Urinary bladder (tissue), 4 donors: ENCODE measurements around the gene KIF21B. TPM values are rescaled to one million over a fixed set of nuclear protein-coding genes. Genes with fewer than 3 reads are reported as not detected.

Source experiments
- DNase-seq: peaks from one replicate; pipeline ENCODE4 v3.0.0-alpha.2; 2015; ENCODE audit errors: extremely low spot score
- H3K27ac ChIP-seq: one replicate; pipeline ENCODE4 v1.5.1; 2013; ENCODE audit warnings: low read depth, mild to moderate bottlenecking, moderate library complexity
- H3K36me3 ChIP-seq: one replicate; pipeline ENCODE4 v1.6.1; 2013; ENCODE audit warnings: mild to moderate bottlenecking, moderate library complexity; ENCODE audit not compliant: insufficient read depth
- H3K4me1 ChIP-seq: one replicate; pipeline ENCODE4 v1.6.1; 2013; ENCODE audit warnings: mild to moderate bottlenecking, moderate library complexity; ENCODE audit not compliant: insufficient read depth
- H3K4me3 ChIP-seq: one replicate; pipeline ENCODE4 v1.5.1; 2013; ENCODE audit warnings: low read depth, low read length
- WGBS: extraction: QIAGEN DNeasy Blood & Tissue Kit; methylation state at CpG from one replicate; pipeline ENCODE4 v1.1.7; 2013; 5-methylcytosine and 5-hydroxymethylcytosine counted together
- polyA plus RNA-seq: library from polyadenylated mRNA; stranded (reverse); fragments of 200-250 nt; gene quantifications from one replicate; pipeline ENCODE4 v1.2.3, GENCODE V29; 2013
- total RNA-seq: library from RNA; depleted of rRNA; stranded (reverse); fragments of >200 nt; gene quantifications from one replicate; pipeline ENCODE4 v1.2.3, GENCODE V29; 2014
- donor health status: healthy with polysubstance abuse.
- donor health status: healthy.

KIF21B gene
- total and polyA plus RNA-seq, 2 donors = 1.0 to 1.5 TPM

DNA sequence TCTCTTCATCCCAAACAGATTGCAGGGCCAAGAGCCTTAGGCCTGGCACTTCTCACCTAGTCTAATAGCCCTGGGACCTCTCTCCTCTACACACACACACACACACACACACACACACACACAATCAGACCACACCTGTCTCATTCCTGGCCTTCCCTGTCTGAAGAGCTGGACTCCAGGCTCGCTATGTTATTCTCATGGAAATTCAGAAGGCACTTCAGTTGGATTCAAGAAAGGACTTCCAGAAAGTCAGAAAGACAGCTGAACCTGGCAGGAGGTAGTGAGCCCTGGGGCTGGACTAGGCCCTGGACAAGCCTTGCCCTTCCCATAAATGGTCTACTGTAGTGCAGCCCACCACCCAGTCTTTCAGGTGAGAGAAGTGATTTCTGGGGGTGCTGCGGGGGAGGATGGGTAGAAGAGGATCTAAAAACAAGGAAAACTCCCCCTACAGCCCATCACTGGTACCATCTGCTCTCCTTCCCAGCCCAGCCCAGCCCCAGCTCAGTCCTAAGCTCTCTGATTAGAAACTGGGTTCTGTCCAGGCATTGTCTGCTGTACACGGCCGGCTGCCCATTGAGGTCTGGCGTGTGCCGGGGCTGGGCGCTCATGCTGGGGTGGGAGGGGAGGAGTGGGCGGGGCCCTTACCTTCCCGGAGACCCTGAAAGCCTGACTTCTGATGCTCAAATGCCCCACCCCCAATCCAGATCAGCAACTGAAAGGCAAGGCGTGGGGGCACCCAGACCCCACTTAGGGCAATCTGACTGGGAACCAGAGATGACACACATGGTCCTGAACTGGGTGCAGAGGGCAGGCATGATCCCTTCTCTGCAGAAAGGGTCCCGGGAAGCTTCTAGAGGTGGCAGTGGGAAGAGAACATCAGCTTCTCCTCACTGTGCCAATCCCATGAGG is 2.5 kb downstream of the KIF21B start:
- H3K4me3 ChIP-seq = no peak overlapping the region
- DNase-seq = no peak
- no peaks in the 10 kb centered on the region for H3K4me1 ChIP-seq
- H3K27ac ChIP-seq = no peak overlapping the region
- 53% methylated on average over 11 of the region's 11 CpGs for WGBS
- no peaks in the 10 kb centered on the region for H3K36me3 ChIP-seq

DNA sequence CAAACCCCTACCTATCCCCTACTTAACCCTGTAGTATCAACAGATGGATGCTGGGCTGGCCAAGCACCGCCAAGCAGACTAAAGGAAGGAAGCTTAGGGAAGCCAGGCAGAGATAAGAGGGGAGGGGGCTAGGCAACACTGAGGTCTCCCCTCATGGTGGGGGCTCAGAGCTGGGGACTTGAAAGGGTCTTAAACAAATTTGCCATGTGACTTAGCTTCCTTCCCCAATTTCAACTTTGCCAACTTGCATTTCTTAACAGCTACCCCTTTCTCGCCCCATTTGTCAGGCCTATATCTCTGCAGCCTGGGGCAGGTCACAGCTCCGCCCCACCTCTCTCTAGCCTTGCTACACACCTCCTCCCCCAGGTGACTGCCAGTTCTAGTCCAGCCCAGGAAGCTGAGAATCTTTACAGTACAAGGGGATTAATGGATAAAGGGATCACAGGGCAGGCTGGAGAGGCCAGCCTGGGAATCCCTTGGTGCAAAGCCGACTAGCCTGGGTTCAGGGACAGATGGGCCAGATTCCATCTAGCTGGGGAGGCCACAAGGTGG is 3.4 kb downstream of the KIF21B start:
- no peak for DNase-seq
- H3K4me3 ChIP-seq = no peak overlapping the region
- no peaks in the 10 kb centered on the region for H3K4me1 ChIP-seq
- WGBS = 57% methylated on average over 4 of the region's 4 CpGs
- no peak overlapping the region for H3K27ac ChIP-seq
- no peaks in the 10 kb centered on the region for H3K36me3 ChIP-seq

DNA sequence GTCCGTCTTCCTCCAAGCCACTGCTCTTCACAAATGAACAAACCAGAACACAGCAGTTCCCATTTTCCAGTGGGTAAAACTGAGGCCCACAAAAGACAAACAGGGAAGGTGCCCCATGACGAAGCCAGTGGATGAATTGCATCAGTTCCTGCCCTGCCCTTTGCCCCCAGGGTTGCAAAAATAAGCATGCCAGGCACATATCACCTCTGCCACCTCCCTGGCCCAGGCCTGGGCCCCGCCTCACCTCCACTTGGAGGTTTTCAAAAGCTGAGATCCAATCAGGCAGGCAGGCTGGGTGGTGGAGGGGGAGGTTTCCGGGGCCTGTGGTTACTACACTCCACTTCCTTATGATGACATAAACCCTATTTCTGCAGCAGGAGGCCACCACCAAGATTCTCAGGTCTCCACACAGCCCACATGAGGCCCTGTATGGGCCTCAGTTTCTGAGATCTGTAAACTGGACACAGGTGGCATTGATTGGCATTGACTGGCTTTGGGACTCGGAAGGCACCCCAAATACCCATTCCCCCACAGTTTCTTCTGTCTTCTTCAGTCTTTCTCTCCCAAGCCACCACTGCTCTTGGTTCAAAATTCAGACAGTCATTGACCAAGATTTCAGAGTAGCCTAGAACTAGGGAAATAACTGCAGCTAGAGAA is 4.1 kb downstream of the KIF21B start:
- Histone ChIP-seq H3K4me3 (no peak overlapping the region), H3K4me1 (no peaks in the 10 kb centered on the region), H3K36me3 (no peaks in the 10 kb centered on the region), H3K27ac (no peak overlapping the region)
- WGBS = 78% methylated on average over 5 of the region's 5 CpGs
- DNase-seq = no peak

DNA sequence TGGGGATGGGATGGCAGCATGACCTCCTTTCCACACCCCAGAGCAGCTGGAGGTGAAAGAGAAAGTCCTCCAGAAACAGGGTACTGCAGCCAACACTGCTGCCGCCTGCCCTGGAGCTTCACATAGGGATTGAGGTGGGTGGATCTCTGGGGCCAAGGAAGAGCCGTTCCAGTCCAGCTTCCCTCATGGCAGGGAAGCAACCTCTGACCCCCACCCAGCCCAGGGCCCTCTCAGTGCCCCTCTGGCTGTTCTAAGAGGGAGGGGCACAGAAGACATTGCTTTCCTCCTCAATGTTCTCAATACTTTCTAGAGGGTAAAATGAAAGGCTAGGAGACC is 5.7 kb downstream of the KIF21B start:
- Histone ChIP-seq H3K36me3 (no peaks in the 10 kb centered on the region), H3K27ac (no peak overlapping the region), H3K4me1 (no peaks in the 10 kb centered on the region), H3K4me3 (no peak overlapping the region)
- DNase-seq = no peak
- WGBS = 78% methylated on average over 2 of the region's 2 CpGs

DNA sequence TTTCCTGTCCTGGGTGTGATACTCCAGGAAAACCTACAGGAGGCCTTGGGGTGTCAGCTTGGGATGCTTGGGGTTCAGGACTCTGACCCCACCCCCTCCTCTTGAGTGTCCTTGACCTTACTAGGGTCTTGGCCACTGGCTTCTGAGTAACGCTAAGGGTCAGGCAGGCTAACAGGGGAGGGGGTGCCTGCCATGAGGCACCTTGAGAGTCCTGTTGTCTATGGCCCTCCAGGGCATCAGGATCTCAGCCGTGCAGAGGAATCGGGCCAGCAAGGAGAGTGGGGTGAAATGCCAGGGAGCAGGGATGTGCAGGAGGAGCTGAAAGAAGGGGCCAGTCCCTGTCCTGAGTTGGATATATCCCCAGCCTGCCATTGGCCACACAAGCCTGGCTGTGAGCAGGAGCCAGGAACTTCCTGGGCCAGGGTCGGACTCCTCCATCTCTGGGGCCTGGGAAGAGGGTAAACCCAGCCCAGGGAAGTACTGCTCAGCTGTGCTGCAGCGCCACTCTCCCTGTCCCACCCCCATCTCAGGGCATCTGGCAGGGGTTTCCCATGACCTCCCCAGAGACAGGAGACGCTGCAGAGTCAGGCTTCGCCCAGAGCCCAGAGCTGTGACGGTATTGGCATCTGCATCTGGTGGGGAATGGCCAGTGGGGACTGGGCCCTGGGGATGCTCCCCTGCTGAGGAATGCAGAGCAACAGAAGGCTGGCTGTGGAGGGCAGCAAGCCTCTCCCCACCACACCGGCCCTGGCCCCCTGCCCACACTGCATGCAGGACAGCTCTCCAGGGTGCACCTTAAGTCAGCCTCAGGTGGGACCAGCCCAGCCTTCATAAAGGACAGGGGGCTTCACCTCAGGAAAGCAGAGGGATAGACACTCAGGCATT is 6.3 kb downstream of the KIF21B start:
- no peak overlapping the region for H3K4me3 ChIP-seq
- H3K36me3 ChIP-seq = no peaks in the 10 kb centered on the region
- no peaks in the 10 kb centered on the region for H3K4me1 ChIP-seq
- DNase-seq = no peak
- WGBS = 82% methylated on average over 9 of the region's 9 CpGs
- H3K27ac ChIP-seq = no peak overlapping the region

DNA sequence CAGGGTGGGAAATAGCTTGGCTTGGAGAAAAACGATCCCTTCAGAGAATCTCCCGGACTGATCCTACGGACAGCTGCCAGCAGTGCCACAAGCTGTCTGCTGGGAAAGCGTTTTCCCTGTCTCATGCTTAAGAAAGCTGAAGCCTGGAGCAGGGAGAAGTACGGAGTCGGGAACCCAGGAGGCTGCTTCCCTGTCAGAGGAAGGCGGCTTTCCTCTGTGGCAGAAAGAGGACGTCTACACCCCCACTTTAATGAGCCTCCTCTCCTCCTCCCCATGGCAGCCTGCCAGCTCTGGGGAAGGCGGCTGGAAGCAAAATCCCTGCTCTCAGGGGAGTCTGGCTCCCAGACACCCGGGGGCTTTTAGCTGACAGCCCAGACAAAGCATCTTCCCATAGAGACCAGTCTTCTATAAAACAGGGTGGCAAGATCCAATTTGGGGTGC is 7.3 kb downstream of the KIF21B start:
- DNase-seq = no peak
- 12% methylated on average over 10 of the region's 10 CpGs for WGBS
- Histone ChIP-seq H3K4me1 (no peaks in the 10 kb centered on the region), H3K4me3 (no peak overlapping the region), H3K36me3 (no peaks in the 10 kb centered on the region), H3K27ac (no peak overlapping the region)

DNA sequence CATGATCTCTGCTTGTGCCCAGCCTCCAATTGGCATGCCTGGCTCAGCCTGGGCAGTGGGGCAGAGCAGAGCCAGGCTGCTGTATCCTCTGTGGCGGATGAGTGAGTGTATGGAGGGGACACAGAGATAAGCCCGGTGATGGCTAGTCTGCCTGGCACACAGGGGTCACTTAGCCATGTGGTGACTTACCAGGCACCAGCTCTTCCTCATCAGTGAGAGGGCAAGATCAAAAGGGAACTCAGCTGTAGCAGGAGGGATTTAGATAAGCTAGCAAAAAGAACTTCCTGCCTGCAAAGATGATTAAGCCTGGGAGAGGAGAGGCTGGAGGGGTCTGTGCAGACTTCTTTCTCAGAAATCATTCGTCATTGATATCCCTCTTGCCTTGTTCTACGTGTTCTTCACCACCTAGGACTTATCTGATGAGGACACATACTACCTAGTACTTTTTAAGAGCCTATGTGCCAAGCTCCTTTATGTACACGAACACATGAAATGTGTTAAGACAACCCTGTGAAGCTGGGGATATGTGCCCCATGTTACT is 7.9 kb downstream of the KIF21B start:
- DNase-seq = no peak
- H3K4me1 ChIP-seq = no peaks in the 10 kb centered on the region
- H3K27ac ChIP-seq = no peak overlapping the region
- H3K4me3 ChIP-seq = no peak overlapping the region
- 55% methylated on average over 5 of the region's 5 CpGs for WGBS
- H3K36me3 ChIP-seq = no peaks in the 10 kb centered on the region

DNA sequence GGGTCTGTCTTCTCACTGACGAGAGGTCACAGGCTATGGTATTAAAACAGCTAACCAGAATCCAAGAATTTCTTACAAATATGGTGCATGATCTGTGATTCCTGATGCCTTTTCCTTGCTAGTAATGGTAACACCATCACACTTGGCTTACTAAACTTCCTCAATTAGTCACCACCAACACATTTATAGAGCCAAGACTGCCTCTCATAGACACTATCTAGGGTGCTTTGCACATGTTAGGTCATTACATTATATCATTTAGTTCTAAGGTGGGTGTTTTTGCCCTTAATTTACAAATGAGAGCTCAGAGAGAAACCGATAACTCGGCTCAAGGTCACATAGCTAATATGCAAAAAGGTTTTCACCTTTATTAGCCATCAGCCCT is 8.7 kb downstream of the KIF21B start:
- DNase-seq = no peak
- 93% methylated on average over 3 of the region's 3 CpGs for WGBS
- Histone ChIP-seq H3K4me3 (no peak overlapping the region), H3K27ac (no peak overlapping the region), H3K36me3 (no peaks in the 10 kb centered on the region), H3K4me1 (no peaks in the 10 kb centered on the region)

DNA sequence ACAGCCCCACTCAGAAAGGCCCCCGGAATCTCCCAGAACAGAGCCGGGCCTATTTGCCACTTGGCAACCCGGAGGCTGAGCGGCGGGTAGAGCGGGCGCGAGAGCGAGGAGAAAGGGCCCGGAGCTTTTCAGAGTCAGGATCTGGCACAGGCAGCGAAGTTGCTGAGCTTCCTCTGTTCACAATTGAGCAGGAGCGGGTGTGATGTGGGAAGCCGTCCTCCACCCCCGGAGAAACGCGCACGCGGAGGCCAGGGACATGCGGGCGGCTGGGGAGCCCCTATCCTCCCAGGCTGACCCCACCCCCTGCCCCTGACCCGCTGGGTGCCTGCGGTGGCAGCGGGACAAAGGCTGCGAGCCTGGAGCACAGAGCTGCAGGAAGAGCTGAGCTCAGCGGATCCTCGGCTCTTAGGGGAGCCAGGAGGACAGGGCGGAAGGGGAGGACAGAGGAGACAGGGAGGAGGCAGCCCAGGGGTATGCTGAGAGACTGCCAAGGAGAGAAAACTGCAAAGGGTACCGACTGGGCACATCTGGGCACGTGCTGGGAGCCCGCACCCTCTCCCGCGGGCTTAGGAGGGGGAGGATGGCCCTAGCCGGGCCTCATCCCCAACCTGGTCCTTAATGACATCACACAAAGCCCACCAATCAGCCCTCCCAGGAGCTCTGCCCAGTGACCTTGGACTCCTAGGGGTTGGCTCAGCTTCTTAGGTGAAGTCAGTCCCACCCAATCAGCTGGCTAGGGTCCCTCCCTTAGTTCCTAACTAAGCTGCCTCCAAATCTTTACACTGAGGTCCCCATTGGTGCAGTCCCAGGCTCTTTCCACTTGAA is 9.3 kb downstream of the KIF21B start:
- Histone ChIP-seq H3K36me3 (no peaks in the 10 kb centered on the region), H3K4me3 (no peak overlapping the region), H3K4me1 (no peaks in the 10 kb centered on the region), H3K27ac (no peak overlapping the region)
- DNase-seq = no peak
- 49% methylated on average over 33 of the region's 33 CpGs for WGBS

DNA sequence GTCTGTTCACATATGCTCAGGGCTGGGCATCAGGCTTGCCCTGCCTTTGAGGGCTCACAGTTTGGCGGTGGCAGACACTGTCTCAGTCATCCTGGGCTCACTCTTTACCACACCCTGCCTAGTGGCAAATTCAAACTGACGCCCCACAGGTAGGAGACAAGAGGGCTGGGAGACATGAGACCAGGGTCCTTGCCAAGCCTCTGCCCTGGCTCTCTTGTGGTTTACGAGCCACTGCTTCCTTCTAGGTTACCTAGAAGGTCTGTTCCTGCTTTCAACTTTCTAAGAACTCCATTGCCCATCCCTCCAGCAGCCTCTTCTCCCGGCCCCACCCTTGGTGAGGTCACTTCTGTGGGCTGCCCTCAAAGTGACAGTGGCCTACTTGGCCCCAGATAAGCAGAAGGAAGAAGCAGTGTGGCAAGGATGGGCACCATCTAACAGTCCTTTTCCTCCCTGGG is 10.5 kb downstream of the KIF21B start:
- no peaks in the 10 kb centered on the region for H3K36me3 ChIP-seq
- no peak for DNase-seq
- no peak overlapping the region for H3K4me3 ChIP-seq
- no peaks in the 10 kb centered on the region for H3K4me1 ChIP-seq
- H3K27ac ChIP-seq = no peak overlapping the region
- 86% methylated on average over 4 of the region's 4 CpGs for WGBS

DNA sequence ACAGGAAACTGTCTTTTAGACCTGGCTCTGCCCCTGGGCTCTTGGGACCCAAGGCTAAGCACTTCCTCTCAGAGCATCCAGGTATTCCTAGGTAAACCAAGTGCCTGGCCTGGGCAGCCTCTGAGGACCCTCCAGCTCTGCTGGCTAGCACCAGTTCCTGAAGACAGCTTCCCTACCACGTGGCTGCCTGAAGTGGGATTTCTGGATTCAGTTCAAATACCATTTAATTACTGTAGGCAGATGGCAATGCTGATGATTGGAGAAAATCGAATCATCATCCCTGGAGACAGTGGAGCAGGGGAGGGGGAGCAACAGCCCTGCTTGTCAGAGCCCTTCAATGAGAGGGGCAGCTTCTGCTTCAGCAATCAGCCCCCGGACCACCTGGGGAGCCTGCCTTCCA is 11.9 kb downstream of the KIF21B start:
- 71% methylated on average over 3 of the region's 3 CpGs for WGBS
- no peaks in the 10 kb centered on the region for H3K36me3 ChIP-seq
- H3K27ac ChIP-seq = no peak overlapping the region
- H3K4me3 ChIP-seq = no peak overlapping the region
- DNase-seq = no peak
- no peaks in the 10 kb centered on the region for H3K4me1 ChIP-seq

DNA sequence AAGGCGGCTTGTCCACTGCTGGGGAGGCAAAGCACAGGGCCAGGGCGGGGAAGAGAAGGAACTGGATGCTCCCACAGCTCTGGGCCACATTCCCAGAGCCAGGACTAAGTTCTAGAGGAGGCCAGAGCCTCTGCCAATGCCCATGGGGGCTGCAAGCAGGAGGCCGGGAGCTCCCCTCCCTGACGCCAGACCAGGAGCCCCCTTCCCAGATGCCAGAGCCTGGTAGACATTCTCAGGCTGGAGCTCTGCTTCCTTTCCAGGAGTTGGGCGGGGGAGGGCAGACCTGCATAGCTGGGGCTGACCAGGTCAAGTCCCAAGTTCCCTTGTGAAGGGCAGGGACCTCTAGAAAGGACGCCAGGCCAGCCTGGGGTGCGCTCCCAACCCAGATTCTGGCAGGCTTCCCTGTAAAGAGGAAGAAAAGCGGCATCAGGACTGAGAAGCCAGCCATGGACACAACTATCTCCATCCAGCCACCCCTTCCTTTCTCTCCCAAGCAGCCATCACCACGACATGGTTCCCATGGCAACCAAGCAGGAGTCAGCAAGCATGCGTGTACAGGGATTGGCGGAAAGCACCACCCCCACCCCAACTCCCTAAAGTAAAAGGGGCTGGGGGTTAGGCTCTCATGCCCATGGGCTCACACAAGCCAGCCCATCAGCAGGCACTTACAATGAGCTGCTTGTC is 13.4 kb downstream of the KIF21B start:
- H3K36me3 ChIP-seq = no peaks in the 10 kb centered on the region
- no peaks in the 10 kb centered on the region for H3K4me1 ChIP-seq
- no peak overlapping the region for H3K27ac ChIP-seq
- DNase-seq = no peak
- H3K4me3 ChIP-seq = no peak overlapping the region
- 78% methylated on average over 11 of the region's 11 CpGs for WGBS
